Upper lobe of left lung (tissue), 4 donors: ENCODE results near the gene MAPK12.

ENCODE experiments used
- POLR2A ChIP-seq, 4 donors: fragments of 450-650 bp; IDR thresholded peaks; one replicate each; pipeline ENCODE4 v1.5.1; 2016 to 2017; ENCODE audit warnings: antibody characterized with exemption in 4 of 4, mild to moderate bottlenecking in 2 of 4
- TF ChIP-seq, protein P1 (sequence below), 6 experiments: fragments of 450-650 bp in 4 of 6; fragments of 200-600 bp in 2 of 6; sonication (generic) in 2 of 6; IDR thresholded peaks; one replicate each; pipeline ENCODE4 v1.5.1; 2016 to 2019; ENCODE audit warnings: antibody characterized with exemption in 6 of 6

DNA sequence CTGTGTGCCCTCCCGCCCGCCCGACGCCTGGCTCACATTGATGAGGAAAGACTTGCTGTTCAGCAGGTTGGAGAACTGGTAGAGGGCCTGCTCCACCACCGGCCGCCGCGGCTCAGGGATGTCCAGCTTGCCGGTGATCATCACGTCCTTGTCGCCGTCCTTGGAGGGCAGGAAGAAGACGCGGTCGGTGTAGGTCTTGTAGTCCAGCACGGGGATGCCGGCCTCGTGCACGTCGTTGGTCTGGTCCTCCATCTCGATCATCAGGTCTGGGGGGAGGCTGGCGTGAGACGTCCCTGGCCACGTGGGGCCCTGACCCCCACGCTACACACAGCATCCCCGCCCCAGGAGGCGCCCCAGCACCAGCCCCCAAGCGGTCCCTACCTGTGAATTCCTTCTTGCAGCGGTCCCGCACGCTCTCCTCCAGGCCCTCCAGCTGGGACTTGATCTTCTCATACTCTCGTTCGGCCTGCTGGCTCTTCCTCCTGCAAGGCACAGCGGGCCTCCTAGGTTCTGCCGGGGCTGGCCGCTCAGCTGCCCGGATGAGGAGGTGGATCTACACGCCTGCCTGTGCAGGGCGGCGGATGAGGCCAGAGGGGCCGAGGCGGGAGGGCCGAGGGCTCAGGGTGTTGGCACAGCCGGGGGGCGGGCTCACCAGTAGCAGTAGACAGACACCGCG is 19.4 kb upstream of the MAPK12 start:
- TF ChIP-seq, protein P1, sequence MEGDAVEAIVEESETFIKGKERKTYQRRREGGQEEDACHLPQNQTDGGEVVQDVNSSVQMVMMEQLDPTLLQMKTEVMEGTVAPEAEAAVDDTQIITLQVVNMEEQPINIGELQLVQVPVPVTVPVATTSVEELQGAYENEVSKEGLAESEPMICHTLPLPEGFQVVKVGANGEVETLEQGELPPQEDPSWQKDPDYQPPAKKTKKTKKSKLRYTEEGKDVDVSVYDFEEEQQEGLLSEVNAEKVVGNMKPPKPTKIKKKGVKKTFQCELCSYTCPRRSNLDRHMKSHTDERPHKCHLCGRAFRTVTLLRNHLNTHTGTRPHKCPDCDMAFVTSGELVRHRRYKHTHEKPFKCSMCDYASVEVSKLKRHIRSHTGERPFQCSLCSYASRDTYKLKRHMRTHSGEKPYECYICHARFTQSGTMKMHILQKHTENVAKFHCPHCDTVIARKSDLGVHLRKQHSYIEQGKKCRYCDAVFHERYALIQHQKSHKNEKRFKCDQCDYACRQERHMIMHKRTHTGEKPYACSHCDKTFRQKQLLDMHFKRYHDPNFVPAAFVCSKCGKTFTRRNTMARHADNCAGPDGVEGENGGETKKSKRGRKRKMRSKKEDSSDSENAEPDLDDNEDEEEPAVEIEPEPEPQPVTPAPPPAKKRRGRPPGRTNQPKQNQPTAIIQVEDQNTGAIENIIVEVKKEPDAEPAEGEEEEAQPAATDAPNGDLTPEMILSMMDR (IDR thresholded peaks at IDR 0.05) = no peak
- no peak for TF ChIP-seq POLR2A (IDR thresholded peaks at IDR 0.05)
